Measurements from ENCODE around the gene ZNF562.
"Not testable (repeated sequence)": the region's sequence is repeated elsewhere in the genome, so short reads cannot be mapped to it uniquely, and the experiment has no call there.

ZNF562 gene

DNA sequence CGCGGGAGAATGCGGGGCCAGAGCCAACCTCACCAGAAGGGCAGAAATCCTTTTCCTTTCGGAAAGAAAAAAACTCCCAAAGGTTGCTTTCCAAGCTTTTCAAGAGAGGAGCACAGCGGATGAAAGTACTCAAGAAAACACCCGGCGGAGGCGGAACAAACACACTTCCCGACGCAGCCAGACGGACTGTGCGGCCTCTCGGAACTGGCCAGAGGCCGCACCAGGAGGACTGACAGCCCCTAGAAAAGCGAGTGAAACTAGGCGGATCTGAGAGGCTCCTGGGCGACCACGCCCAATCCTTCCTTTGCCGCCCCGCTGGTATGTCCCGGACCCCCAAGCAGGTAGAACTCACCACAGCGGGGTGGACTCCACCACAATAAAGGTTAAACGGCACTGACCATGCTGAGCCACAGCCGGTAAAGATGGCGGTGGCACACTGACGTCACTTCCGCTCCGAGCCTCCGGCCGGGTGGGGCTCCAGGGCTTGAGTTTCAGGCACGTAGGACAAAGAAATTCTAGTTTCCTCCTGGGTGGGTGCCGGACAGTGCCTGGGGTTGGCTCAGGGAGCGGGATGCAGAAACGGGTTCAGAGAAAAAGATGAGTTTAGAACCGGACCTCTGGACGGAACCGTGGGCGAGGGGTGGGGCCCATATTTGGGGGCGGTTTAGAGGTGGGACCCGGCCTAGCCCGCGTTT, at the start of gene ZNF562:
ZNF562 (minus strand) TSS at position 438 of the 695 bp plus-strand sequence. CDS start 14,356 bp downstream, outside the sequence.
- DNase-seq = peak; percentile 81 to 88

DNA sequence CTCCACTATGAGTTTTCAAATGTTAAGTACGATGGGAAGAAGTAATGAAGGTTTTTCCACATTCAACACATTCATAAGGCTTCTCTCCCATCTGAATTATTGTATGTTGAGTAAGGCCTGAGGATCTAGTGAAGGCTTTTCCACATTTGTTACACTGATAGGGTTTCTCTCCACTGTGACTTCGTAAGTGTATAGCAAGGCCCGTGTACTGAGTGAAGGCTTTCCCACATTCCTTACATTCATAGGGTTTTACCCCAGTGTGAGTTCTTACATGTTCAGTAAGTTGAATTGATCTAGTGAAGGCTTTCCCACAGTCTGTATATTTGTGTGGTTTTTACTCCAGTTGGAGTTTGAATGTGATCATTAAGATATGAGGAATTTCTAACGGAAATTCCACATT, 49.3 kb upstream of the ZNF562 start:
- DNase-seq = no peak

- no peak for DNase-seq
Measured at GRCh38 chr19:9721861-9722260, 47.0 kb upstream of the ZNF562 start.

DNA sequence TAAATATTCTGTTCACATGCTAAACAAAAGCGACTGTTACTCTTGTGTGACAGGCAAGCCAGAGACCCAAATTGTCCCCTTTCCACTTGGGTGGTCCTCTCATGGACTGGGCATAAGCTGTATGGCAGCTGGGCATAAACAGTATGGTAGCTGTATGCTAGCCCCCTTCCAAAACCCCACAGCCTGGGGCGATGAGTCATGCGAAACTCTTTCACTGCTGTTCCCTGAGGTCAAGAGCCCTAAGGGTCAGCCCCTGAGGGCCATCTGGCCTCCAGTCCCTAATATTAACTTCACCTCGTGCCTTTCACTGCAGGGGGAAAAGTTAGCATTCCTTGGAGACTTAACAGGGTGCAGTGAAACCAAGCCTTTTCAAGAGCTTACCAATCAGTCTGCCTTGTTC, 45.6 kb upstream of the ZNF562 start:
- DNase-seq = no peak

- no peak for DNase-seq
Measured at GRCh38 chr19:9711815-9712214, 36.9 kb upstream of the ZNF562 start.

DNA sequence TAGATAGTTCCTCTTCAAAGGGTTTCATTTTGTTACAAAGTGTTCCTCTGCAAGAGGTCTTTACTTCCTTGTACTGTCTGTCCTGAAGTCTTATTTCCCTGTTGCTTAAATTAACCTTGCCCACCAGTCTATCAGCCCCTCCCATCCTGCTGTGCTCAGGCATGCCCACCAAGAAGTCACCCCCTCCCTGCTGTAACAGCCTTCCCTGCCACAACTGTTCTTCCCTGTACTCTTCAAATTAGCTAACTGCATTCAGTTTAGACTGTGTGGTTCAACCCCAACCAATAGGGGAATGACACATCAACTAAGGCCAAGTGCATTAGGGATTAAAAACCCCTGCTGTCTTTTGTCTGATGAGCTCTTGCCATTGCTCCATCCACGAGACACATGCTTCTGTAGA, 34.4 kb upstream of the ZNF562 start:
- DNase-seq = no peak

- DNase-seq = no peak
Measured at GRCh38 chr19:9705836-9706235, 30.9 kb upstream of the ZNF562 start.

DNA sequence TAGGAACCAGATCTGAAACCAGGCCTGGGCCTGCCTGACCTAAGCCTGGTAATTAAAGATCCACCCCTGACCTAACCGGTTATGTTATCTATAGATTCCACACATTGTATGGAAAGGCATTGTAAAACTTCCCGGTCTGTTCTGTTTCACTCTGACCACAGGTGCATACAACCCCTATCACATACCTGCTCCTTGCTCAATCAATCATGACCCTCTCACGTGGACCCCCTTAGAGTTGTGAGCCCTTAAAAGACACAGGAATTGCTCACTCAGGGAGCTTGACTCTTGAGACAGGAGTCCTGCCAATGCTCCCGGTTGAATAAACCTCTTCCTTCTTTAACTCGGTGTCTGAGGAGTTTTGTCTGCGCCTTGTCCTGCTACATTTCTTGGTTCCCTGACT, 27.3 kb upstream of the ZNF562 start:
- no peak for DNase-seq

DNA sequence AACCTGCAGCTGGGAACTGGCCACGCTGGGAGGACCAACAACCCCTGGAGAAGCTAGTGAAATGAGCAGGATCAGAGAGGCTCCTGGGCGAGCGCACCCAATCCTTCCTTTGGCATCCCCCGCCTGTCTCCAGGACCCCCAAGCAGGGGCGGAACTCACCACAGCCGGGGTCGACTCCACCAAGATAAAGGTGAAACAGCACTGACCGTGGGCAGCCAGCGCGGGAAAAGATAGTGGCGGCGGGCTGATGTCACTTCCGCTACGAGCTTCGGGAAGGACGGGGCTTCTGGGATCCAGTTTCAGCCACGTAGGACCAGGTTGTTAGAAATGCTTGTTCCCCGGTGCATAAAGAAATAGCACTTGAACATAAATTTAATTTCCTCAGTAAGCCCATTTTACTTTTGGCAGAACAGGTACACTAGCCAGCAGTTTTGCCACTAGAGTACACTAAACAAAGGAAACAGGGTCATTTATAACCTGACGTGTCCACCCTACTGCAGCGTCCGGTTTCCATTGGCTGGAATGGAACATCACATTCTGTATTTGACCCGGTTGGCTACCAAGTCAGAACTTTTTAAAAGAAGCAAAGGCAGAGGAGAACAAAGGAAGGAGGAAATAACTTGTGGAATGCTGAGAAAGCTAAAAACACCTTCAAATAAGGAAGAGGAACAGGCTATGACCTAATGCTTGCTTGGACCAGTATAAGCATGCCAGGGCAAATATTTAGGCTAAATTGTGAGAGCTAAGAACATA, 25.5 kb upstream of the ZNF562 start:
- no peak for DNase-seq

DNA sequence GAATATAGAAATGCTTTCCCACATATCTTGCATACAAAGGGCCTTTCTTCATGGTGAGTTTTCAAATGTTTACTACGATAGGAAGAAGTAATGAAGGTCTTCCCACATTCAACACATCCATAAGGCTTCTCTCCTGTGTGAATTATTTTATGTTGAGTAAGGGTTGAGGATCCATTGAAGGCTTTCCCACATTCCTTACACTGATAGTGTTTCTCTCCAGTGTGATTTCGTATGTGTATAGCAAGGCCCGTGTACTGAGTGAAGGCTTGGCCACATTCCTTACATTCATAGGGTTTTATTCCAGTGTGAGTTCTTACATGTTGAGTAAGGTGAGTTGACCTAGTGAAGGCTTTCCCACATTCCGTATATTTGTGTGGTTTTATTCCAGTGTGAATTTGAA, 15.4 kb upstream of the ZNF562 start:
- not testable (repeated sequence) for DNase-seq

- DNase-seq = not testable (repeated sequence)
Measured at GRCh38 chr19:9679996-9680395, 5.1 kb upstream of the ZNF562 start.

- DNase-seq = peak in 1 of 2 experiments; percentile 70
Measured at GRCh38 chr19:9675358-9675901, 530 bp upstream of the ZNF562 start.

DNA sequence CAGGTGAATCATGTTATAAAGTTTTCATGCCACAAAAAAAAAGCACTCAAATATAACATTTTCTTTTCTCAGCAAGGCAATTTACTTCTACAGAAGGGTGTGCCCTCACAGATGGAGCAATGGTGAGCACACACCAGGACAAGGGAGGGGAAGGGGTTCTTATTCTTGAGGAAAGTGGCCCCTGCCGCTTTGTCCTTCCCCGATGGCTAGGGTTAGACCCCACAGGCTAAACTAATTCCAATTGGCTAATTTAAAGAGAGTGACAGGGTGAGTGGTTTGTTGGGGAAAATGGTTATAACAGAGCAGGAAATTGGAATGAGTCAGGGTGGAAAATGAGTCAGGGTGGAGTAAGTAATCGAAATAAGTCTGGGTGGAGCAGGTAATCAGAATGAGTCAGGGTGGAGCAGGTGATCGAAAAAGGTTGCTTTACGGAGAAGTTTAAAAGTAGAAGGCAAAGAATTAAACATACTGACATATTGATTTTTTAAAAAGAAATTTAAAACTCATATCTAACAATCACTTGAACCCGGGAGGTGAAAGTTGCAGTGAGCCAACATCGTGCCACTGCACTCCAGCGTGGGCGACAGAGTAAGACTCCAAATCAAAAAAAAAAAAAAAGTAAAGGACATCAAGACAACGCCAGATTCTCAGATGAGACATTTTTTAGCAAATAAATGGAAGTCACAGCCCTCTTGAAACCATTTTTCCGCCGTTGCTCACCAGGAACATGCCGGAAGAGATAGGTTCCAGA, 813 bp downstream of the ZNF562 start:
- no peak for DNase-seq

DNA sequence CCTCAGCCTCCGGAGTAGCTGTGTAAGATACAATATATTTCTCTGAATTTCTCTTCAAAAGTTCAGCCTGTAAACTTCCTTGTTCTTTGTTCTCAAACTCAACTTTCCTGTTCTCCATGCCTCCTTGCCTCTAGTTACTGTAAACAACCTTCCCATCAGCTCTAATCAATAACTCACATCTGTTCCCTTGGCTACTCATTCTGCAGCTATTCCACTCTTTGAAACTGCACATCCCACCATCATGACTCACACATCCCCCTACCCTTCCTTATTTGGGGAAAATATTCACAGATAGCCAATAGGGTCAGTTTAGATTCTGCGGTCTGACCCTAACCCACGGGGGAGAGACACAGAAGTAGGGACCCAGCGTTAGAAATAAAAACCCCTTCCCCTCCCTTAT, 2.0 kb downstream of the ZNF562 start:
- no peak for DNase-seq

DNA sequence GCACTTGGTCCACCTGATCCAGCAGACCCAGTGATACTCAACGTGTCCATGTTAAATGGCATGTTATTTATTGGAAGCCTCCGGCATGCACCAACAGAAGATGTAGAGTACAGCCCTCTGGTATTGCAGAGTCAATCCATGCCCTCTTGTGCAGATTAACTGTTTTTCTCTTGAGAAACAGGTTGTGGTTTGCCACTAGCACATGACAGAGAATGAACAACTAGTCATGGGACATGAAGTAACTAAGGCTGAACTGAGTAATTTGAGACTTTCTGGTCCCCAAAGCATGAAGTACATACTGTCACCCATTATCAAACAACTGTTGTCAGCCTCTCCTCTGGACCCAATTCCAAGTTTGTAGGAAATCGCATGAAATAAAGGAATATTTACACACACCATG, 3.2 kb downstream of the ZNF562 start:
- no peak for DNase-seq

- no peak for DNase-seq
Measured at GRCh38 chr19:9668544-9668943, 6.4 kb downstream of the ZNF562 start.

DNA sequence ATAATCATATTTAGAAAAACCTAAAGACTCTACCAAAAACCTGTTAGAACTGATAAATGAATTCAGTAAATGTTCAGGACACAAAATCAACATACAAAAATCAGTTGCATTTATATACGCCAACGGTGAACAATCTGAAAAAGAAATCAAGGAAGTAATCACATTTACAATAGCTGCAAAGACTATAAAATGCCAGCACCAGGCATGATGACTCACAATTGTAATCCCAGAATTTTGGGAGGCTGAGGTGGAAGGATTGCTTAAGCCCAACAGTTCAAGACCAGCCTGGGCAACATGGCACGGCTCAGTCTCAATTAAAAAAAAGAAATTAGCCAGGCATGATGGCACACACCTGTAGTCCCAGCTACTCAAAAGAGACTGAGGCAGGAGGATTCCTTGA, 7.0 kb downstream of the ZNF562 start:
- DNase-seq = no peak

GRCh38 chr19:9658769-9659168, 16.1 kb downstream of the ZNF562 start:
- no peak for DNase-seq

DNA sequence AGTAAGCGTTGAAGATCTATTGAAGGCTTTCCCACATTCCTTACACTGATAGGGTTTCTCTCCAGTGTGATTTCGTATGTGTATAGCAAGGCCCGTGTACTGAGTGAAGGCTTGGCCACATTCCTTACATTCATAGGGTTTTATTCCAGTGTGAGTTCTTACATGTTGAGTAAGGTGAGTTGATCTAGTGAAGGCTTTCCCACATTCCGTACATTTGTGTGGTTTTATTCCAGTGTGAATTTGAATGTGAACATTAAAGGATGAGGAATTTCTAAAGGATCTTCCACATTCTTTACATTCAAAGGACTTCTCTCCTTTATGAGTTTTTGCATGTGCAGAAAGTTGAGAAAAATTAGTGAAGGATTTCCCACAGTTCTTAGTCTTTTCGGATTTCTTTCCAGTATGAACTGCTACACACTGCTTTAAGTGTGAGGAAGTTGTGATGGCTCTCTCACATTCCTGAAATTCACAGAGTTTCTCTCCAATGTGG, 21.8 kb downstream of the ZNF562 start:
- DNase-seq = not testable (repeated sequence)

DNA sequence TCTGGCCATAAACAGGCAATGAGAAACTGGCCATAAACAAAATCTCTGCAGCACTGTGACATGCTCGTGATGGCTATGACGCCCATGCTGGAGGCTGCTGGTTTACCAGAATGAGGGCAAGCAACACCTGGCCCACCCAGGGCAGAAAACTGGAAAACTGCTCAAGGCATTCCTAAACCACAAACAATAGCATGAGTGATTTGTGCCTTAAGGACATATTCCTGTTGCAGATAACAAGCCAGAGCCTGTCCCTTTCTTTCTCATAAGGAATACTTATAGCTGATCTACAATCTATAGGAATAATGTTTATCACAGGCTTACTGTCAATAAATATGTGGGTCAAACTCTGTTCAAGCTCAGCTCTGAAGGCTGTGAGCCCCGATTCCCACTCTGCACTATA, 23.4 kb downstream of the ZNF562 start:
- DNase-seq = not testable (repeated sequence)

DNA sequence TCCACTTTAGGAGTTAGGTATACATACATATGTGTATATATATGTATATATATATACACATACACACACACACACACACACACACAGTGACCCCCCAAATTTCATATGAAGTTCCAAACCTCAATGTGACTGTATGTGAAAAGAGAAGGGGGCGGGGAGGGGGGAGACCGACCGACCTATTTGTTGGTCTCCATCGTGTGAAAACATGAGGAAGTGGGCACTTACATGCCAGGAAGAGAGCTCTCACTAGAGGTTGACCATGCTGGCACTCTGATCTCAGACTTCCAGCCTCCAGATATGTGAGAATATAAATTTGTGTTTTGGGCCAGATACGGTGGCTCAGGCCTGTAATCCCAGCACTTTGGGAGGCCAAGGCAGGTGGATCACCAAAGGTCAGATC, 24.6 kb downstream of the ZNF562 start:
- no peak for DNase-seq

DNA sequence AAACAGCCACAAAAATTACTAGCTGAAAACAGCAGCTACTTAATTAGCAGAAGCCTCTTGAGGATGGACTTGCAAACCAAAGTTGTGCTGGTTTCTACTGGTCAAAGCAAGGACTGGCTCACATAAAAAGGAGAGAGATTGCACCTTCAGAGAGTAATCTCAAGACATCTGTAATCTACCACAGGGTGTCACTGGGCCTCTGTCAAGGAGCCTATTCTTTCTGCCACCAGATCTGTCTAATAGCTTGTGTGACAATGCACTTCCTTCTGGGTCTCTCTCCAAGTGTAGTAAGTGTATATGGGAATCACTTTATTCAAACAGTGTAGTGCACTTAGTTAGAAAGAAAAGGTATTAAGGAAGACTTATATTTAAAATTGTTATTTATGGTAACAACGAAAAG, 29.4 kb downstream of the ZNF562 start:
- DNase-seq = no peak

GRCh38 chr19:9644472-9644871, 30.4 kb downstream of the ZNF562 start:
- DNase-seq = no peak
